Lower leg skin (tissue), 4 donors: ENCODE results near the gene WDR81. TPM values are rescaled to one million over a fixed set of nuclear protein-coding genes. Genes with fewer than 3 reads are reported as not detected.
A peak's percentile ranks its signal among the peaks of the same experiment; 100 is the strongest.

Experiments used
- DNase-seq, 2 donors: peaks; one replicate each; pipeline ENCODE4 v3.0.0-alpha.2; 2019; ENCODE audit warnings: low spot score in 2 of 2
- H3K4me3 ChIP-seq: fragments of 200-600 bp; sonication (generic); 2 replicates; pipeline ENCODE4 v1.5.1; 2017; ENCODE audit warnings: mild to moderate bottlenecking, low read depth; ENCODE audit not compliant: poor library complexity, severe bottlenecking
- CTCF ChIP-seq, 3 donors: fragments of 450-650 bp; IDR thresholded peaks; one replicate each; pipeline ENCODE4 v1.5.1; 2016; ENCODE audit warnings: antibody characterized with exemption in 3 of 3, mild to moderate bottlenecking in 3 of 3, moderate library complexity in 2 of 3
- POLR2A ChIP-seq, 2 donors: fragments of 450-650 bp; IDR thresholded peaks; one replicate each; pipeline ENCODE4 v1.6.1; 2016 to 2017; ENCODE audit warnings: antibody characterized with exemption in 2 of 2, mild to moderate bottlenecking in 1 of 2, moderate library complexity in 1 of 2
- WGBS, 2 donors: methylation state at CpG; one replicate each; pipeline ENCODE4 v1.1.5; 2018; 5-methylcytosine and 5-hydroxymethylcytosine counted together
- intact Hi-C: fragments of 100-400 bp; cut with DNase I; formaldehyde crosslinking; loops from one replicate; pipeline ENCODE4 v1.15.0; 2023; ENCODE audit warnings: low total_unique reads
- total RNA-seq, 4 donors: library from RNA; depleted of rRNA; stranded (reverse); fragments of >200 nt; gene quantifications; one replicate each; pipeline ENCODE4 v1.1.0, GENCODE V29; 2016

Gene WDR81
- total RNA-seq, 4 donors from 2014 or later: 42.9 to 64.4 (median 49.2) TPM

GRCh38 chr17:1711804-1712203 is 12.7 kb upstream of the WDR81 start:
- no peak overlapping the region for H3K4me3 ChIP-seq
- TF ChIP-seq CTCF (IDR thresholded peaks at IDR 0.05) (no peak), POLR2A (IDR thresholded peaks at IDR 0.05) (no peak)
- no peak for DNase-seq
- WGBS, 2 donors: 77 to 83% methylated on average over 4 of the region's 4 CpGs
- intact Hi-C loops: no loop called here

GRCh38 chr17:1712271-1712670 is 12.2 kb upstream of the WDR81 start:
- no peak for DNase-seq
- intact Hi-C loops: no loop called here
- WGBS, 2 donors: 91 to 93% methylated on average over 8 of the region's 8 CpGs
- no peak overlapping the region for H3K4me3 ChIP-seq
- TF ChIP-seq POLR2A (IDR thresholded peaks at IDR 0.05) (no peak), CTCF (IDR thresholded peaks at IDR 0.05) (no peak)

GRCh38 chr17:1713160-1713877 is 11.2 kb upstream of the WDR81 start:
- DNase-seq: no peak
- no peak for TF ChIP-seq CTCF (IDR thresholded peaks at IDR 0.05)
- TF ChIP-seq POLR2A (IDR thresholded peaks at IDR 0.05): no peak
- H3K4me3 ChIP-seq: no peak overlapping the region
- intact Hi-C loops: no loop called here
- 70% methylated on average over 10 of the region's 10 CpGs for WGBS, 2 donors

- 9 to 10% methylated on average over 11 of the region's 11 CpGs for WGBS, 2 donors
- peak in 1 of 2 donors; percentile 89 for DNase-seq
- no peak overlapping the region for H3K4me3 ChIP-seq
- TF ChIP-seq POLR2A (IDR thresholded peaks at IDR 0.05) (no peak), CTCF (IDR thresholded peaks at IDR 0.05) (no peak)
- intact Hi-C loops: no loop called here
These were observed 10.6 kb upstream of the WDR81 start for GRCh38 chr17:1713878-1714426.

GRCh38 chr17:1714427-1714979 is 10.0 kb upstream of the WDR81 start:
- TF ChIP-seq CTCF (IDR thresholded peaks at IDR 0.05): no peak
- TF ChIP-seq POLR2A (IDR thresholded peaks at IDR 0.05): no peak
- DNase-seq: peak; percentile 96 to 100
- intact Hi-C loops: no loop called here
- no peak overlapping the region for H3K4me3 ChIP-seq
- WGBS, 2 donors: 5 to 10% methylated on average over 18 to 19 of the region's 19 CpGs
